ENCODE results near the gene VAMP5.
"Not testable (repeated sequence)": the region's sequence is repeated elsewhere in the genome, so short reads cannot be mapped to it uniquely, and the experiment has no call there.

Gene VAMP5

DNA sequence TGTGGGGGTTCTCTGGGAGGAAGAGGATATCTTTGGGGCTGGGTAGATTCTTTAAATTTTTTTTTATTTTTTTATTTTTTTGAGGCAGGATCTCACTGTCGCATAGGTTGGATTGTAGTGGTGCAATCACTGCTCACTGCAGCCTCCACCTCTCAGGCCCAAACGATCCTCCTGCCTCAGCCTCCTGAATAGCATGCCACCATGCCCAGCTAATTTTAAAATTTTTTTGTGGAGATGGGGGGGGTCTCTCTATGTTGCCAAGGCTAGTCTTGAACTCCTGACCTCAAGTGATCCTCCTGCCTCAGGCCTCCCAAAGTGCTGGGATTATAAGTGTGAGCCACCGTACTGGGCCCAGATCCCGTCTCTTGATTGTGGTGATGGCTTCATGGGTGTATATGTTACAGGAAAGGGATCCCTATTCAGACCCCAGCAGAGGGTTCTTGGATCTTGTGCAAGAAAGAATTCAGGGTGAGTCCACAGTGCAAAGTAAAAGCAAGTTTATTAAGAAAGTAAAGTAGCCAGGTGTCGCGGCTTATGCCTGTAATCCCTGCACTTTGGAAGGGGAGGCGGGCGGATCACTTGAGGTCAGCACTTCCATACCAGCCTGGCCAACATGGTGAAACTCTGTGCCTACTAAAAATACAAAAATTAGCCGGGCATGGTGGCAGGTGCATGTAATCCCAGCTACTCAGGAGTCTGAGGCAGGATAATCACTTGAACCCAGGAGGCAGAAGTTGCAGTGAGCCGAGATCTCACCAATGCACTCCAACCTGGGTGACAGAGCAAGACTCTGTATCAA is 29.7 kb downstream of the VAMP5 start:
- in situ Hi-C loops (cut with HindIII; ENCODE audit: low pct_ligation_motif_present, low sequenced_read_pairs) = no loop called here

DNA sequence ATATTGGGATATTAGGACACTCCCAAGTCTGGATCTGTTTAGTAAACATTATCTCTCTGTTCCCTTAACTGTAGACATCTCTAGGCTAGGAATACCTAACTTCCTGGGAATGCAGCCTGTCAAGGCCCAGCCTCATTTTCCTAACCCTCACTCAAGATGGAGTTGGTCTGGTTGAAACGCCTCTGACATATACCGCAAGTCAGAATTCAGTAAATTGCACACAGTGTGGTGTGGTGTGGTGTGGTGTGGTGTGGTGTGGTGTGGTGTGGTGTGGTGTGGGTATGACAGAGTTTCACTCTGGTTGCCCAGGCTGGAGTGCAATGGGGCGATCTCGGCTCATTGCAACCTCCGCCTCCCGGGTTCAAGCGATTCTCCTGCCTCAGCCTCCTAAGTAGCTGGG is 30.5 kb downstream of the VAMP5 start:
- in situ Hi-C loops (cut with HindIII; ENCODE audit: low pct_ligation_motif_present, low sequenced_read_pairs); DNase-seq; H3K27ac ChIP-seq; H3K27me3 ChIP-seq (replicated peaks); H3K36me3 ChIP-seq (replicated peaks); H3K4me3 ChIP-seq (ENCODE audit: low read depth, low read length): not testable (repeated sequence)

More for the DNA sequence above, 29.7 kb downstream of the VAMP5 start:
- Histone ChIP-seq H3K4me3 (ENCODE audit: low read depth, low read length) (no peak overlapping the region), H3K36me3 (replicated peaks) (peaks cover 3% of the 10 kb centered on the region), H3K27ac (no peak overlapping the region), H3K27me3 (replicated peaks) (no peaks in the 10 kb centered on the region)
- TF ChIP-seq, protein P1, sequence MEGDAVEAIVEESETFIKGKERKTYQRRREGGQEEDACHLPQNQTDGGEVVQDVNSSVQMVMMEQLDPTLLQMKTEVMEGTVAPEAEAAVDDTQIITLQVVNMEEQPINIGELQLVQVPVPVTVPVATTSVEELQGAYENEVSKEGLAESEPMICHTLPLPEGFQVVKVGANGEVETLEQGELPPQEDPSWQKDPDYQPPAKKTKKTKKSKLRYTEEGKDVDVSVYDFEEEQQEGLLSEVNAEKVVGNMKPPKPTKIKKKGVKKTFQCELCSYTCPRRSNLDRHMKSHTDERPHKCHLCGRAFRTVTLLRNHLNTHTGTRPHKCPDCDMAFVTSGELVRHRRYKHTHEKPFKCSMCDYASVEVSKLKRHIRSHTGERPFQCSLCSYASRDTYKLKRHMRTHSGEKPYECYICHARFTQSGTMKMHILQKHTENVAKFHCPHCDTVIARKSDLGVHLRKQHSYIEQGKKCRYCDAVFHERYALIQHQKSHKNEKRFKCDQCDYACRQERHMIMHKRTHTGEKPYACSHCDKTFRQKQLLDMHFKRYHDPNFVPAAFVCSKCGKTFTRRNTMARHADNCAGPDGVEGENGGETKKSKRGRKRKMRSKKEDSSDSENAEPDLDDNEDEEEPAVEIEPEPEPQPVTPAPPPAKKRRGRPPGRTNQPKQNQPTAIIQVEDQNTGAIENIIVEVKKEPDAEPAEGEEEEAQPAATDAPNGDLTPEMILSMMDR (IDR thresholded peaks at IDR 0.05; ENCODE audit: low read depth, low read length, missing control alignments) = no peak
- DNase-seq = no peak

DNA sequence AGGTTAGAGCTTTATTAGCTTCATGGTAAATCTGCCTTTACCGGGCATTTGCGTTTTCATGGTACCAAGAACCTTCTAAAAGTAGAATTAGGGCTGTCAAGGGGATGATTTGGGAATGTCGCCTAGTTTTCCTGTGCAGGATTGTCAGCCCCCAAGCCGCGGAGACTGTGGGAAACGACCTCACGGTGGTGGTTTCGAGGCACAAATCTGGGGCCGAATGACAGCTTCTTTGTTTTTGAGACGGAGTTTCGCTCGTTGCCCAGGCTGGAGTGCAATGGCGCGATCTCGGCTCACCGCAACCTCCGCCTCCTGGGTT is 31.1 kb downstream of the VAMP5 start:
- Histone ChIP-seq H3K27me3 (replicated peaks) (no peaks in the 10 kb centered on the region), H3K36me3 (replicated peaks) (no peaks in the 10 kb centered on the region), H3K27ac (no peak overlapping the region), H3K4me3 (ENCODE audit: low read depth, low read length) (no peak overlapping the region)
- TF ChIP-seq, protein P1 (IDR thresholded peaks at IDR 0.05; ENCODE audit: low read depth, low read length, missing control alignments) = no peak
- no peak for DNase-seq
- in situ Hi-C loops (cut with HindIII; ENCODE audit: low pct_ligation_motif_present, low sequenced_read_pairs) = no loop called here

DNA sequence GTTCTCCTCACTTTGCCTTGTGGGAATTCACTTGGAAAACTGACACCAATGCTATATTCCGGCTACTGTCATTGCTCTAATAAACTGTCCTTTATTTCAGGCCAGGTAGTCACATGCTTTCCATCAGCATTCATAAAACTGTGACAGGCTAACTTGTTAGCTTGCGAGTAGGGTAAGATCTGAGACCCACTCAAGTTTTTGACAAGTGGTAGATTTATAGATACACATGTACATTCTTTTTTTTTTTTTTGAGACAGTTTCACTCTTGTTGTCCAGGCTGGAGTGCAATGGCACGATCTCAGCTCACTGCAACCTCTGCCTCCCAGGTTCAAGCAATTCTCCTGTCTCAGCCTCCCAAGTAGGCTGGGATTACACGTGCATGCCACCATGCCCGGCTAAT is 33.5 kb downstream of the VAMP5 start:
- H3K4me3 ChIP-seq (ENCODE audit: low read depth, low read length); DNase-seq; H3K27ac ChIP-seq; H3K27me3 ChIP-seq (replicated peaks); in situ Hi-C loops (cut with HindIII; ENCODE audit: low pct_ligation_motif_present, low sequenced_read_pairs); H3K36me3 ChIP-seq (replicated peaks): not testable (repeated sequence)

DNA sequence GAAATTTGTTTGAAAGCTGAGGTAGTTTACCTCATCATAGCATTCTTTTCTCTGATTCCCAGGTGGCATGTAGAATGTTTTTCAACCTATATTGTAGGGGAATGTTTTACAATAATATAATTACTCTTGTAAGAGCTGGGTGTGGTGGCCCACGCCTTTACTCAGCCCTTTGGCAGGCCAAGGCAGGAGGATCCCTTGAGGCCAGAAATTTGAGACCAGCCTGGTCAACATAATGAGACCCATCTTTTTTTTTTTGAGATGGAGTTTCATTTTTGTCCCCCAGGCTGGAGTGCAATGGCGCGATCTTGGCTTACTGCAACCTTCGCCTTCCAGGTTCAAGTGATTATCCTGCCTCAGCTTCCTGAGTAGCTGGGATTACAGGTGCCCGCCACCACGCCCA is 35.4 kb downstream of the VAMP5 start:
- no peak for DNase-seq
- in situ Hi-C loops (cut with HindIII; ENCODE audit: low pct_ligation_motif_present, low sequenced_read_pairs) = no loop called here
- TF ChIP-seq, protein P1 (IDR thresholded peaks at IDR 0.05; ENCODE audit: low read depth, low read length, missing control alignments) = no peak

DNA sequence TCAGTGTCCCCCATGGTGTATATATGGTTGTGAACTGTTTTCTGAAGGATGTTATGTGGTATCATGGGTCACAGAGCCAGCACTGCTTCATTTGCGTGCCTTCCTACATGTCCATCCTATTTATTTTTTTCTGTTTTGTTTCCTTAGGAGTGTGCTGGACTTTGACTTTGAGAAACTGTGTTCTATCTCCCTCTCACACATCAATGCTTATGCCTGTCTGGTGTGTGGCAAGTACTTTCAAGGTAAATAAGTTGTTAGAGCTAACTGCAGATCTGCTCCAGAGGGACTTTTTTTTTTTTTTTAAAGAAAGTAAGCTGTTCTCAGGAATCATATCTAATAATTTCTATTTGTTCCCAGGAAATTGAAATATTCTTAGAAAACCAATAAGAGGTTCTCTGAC is 37.1 kb downstream of the VAMP5 start:
- H3K36me3 ChIP-seq (replicated peaks) = peaks cover 43% of the 10 kb centered on the region

More for the DNA sequence above, 35.4 kb downstream of the VAMP5 start:
- Histone ChIP-seq H3K27me3 (replicated peaks) (no peaks in the 10 kb centered on the region), H3K4me3 (ENCODE audit: low read depth, low read length) (no peak overlapping the region), H3K27ac (no peak overlapping the region), H3K36me3 (replicated peaks) (peaks cover 25% of the 10 kb centered on the region)

More for the DNA sequence above, 37.1 kb downstream of the VAMP5 start:
- TF ChIP-seq, protein P1 (IDR thresholded peaks at IDR 0.05; ENCODE audit: low read depth, low read length, missing control alignments) = no peak
- H3K4me3 ChIP-seq (ENCODE audit: low read depth, low read length) = no peak overlapping the region
- no peaks in the 10 kb centered on the region for H3K27me3 ChIP-seq (replicated peaks)
- no peak for DNase-seq
- no peak overlapping the region for H3K27ac ChIP-seq
- in situ Hi-C loops (cut with HindIII; ENCODE audit: low pct_ligation_motif_present, low sequenced_read_pairs) = no loop called here

Measured in brain microvascular endothelial cell (primary cell).